Fibroblast of mammary gland (primary cell): ENCODE results near the gene GRM7.

Experiments used
- DNase-seq: peaks from one replicate; pipeline ENCODE4 v3.0.0-alpha.2; 2010; ENCODE audit warnings: low read depth
- H3K4me3 ChIP-seq: 2 replicates; pipeline ENCODE4 v1.5.1; 2011; ENCODE audit warnings: low read depth, mild to moderate bottlenecking, low read length, moderate library complexity; ENCODE audit not compliant: control insufficient read depth
- TF ChIP-seq, protein P1 (sequence below): conservative IDR thresholded peaks from 2 replicates; pipeline ENCODE4 v1.5.1; 2011; ENCODE audit warnings: low read depth, low read length, inconsistent platforms; ENCODE audit not compliant: control insufficient read depth, insufficient read depth

GRM7 gene

DNA sequence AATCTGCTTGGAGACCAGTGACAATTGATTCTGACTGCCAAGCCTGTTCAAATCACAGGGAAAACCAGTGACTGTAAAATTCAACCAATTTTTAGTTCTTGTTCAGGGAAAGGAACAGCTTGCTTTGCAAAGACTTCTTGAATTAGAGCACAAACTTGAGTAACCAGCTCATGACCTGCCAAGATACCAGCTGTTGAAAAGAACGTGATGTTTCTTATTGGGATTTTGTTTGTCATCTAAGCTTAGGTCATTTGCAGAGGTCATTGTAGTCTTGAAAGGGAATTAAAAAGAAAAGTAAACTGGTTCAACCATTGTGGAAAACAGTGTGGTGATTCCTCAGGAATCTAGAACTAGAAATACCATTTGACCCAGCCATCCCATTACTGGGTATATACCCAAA, 428.2 kb downstream of the GRM7 start:
- TF ChIP-seq, protein P1, sequence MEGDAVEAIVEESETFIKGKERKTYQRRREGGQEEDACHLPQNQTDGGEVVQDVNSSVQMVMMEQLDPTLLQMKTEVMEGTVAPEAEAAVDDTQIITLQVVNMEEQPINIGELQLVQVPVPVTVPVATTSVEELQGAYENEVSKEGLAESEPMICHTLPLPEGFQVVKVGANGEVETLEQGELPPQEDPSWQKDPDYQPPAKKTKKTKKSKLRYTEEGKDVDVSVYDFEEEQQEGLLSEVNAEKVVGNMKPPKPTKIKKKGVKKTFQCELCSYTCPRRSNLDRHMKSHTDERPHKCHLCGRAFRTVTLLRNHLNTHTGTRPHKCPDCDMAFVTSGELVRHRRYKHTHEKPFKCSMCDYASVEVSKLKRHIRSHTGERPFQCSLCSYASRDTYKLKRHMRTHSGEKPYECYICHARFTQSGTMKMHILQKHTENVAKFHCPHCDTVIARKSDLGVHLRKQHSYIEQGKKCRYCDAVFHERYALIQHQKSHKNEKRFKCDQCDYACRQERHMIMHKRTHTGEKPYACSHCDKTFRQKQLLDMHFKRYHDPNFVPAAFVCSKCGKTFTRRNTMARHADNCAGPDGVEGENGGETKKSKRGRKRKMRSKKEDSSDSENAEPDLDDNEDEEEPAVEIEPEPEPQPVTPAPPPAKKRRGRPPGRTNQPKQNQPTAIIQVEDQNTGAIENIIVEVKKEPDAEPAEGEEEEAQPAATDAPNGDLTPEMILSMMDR, result no peak
- DNase-seq, result no peak
- H3K4me3 ChIP-seq, result no peak overlapping the region

DNA sequence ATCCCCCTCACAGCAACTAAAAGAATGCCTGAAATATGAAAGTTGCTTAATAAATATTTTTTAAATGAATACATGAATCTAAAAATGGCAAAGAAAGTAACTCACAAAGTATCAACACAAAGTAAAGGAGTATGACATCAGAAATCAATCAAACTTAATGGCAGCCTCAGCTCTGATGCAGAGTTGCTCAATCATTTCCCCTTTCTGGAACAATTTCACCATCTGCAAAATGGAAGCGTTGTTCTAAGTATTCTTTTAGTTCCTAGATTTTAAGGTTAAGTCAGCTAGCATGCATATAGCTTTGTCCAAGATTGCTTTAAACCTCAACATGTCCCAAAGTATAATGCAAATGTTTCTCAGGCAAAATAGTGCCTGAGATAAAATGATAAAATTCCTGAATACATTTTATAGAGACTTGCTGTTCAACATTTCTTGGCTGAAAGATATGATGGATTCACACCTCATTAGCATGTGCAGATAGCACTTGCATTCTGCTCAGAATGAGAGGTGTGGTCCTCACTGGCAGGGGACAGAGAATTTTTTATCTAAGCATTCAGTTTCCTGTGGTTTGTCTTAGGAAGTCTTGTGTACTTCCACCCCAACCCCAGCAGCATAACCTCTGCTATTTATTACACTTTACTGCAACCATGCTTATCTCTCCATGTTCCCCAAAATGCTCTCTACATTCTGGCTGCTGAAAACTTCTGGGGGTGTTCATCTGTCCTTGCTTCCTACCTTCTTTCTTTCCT, 429.3 kb downstream of the GRM7 start:
- no peak overlapping the region for H3K4me3 ChIP-seq
- DNase-seq, result no peak
- TF ChIP-seq, protein P1, result no peak

DNA sequence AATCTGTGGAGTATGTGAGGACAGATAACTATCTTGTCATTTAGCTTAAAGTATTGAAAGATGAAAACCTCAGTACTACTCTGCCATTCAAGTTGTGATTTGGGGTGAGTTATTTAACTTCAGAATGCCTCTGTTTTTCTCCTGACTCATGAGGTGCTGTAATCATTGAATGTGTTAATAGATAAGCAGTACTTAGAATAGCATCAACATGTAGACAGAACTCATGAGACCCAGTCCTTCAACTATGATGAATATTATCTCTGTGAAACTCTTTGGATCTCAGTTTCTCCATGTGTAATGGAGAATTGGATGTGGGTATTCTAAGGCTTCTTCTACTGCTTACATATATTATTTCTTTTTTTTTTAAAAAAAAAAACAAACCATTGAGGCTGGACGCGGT, 431.4 kb downstream of the GRM7 start:
- DNase-seq, result no peak
- TF ChIP-seq, protein P1, result no peak
- H3K4me3 ChIP-seq, result no peak overlapping the region

DNA sequence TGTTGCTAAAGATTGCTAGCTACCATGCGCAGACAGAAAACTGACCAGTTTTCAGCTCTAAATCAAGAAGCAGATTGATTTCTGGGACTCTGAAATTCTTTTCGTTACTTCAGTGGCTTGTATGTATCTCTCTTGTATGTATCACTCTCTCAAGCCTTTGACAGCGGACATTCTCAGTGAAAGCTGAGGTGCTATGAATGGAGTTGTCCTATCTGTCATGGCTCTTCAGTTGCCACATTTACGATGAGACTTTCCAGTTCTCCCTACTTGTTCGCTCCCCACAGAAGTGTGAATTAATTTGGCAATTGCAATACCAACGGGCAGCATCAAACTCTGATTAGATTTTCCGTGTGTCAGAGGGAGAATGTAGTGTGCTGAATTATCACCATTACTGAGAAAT, 432.4 kb downstream of the GRM7 start:
- no peak for DNase-seq
- H3K4me3 ChIP-seq, result no peak overlapping the region
- TF ChIP-seq, protein P1, result no peak

DNA sequence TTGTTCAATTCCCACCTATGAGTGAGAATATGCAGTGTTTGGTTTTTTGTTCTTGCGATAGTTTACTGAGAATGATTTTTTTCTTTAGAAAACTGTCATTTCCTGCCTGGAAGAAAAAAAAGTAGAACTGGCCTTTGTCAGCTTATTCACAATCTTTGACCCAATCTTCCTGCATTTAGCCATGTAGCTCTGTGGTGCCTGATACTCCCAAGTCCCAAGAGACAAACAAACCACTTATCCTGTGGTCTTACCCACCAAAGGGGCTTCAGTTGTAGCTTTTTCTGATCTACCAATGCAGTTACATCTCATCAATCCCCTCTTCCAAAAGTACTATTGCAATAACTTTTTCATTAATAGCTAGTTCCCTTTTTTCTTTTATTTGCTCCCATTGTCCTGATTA, 444.6 kb downstream of the GRM7 start:
- TF ChIP-seq, protein P1, result no peak
- no peak overlapping the region for H3K4me3 ChIP-seq
- DNase-seq, result no peak

DNA sequence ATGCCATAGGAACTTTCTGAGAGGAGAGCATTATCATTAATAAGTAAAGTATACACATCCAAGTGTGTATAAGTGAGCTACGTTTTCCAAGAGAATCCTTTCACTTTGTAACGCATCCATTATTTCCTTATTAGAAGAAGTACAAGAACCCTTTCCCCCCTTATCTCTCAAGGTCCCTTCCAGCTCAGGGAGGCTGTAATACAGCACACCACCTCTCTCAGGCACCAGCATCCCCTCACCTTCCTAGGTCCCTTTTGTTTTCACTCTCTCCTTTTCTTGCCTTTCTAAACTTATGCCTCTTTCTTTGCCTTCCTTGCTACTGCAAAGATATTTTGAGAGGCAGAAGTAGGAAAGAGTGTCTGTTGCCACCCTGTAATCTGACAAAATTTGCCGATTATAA, 446.0 kb downstream of the GRM7 start:
- H3K4me3 ChIP-seq, result no peak overlapping the region
- TF ChIP-seq, protein P1, result no peak
- DNase-seq, result no peak

DNA sequence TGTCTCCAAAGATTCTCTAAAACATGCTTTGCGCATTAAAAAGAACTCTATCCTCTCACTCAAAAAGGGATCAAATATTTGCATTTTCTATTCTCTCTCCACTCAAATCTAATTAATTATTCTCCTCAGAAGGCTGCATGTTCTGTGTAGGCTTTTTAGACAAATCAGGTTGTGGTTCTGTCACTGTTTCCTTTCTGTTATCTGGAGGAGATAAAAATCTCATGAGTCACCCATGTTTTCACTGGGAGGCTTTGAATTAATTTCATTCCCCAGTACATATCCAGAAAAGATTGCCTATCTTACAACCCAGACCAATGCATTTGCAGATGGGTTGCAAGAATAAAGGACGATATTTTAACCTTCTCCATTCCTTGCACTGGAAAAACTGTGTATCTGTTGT, 446.5 kb downstream of the GRM7 start:
- DNase-seq, result no peak
- TF ChIP-seq, protein P1, result no peak
- H3K4me3 ChIP-seq, result no peak overlapping the region
